Body of pancreas (tissue), 4 donors: ENCODE measurements around the gene CNTNAP5. TPM values are rescaled to one million over a fixed set of nuclear protein-coding genes. Genes with fewer than 3 reads are reported as not detected.

Source experiments
- ATAC-seq: fragments of 150-250 bp; one replicate; pipeline ENCODE4 v1.9.1; 2016
- DNase-seq, 4 donors: peaks; one replicate each; pipeline ENCODE4 v3.0.0-alpha.2; 2019
- H3K27ac ChIP-seq, 4 donors: fragments of 200-600 bp; sonication (generic); 1 replicate in 3 of 4; 2 replicates in 1 of 4; pipeline versions ENCODE4 v1.5.1 to v1.6.1; 2016 to 2019; ENCODE audit warnings: mild to moderate bottlenecking in 1 of 4, mixed read lengths in 1 of 4, moderate library complexity in 1 of 4
- H3K27me3 ChIP-seq, 2 donors: fragments of 200-600 bp; sonication (generic); one replicate each; pipeline ENCODE4 v1.6.0; 2016; ENCODE audit warnings: mild to moderate bottlenecking in 1 of 2
- H3K36me3 ChIP-seq, 2 donors: fragments of 200-600 bp; sonication (generic); replicated peaks in 1 of 2; 2 replicates each; pipeline ENCODE4 v1.5.1; 2016; ENCODE audit warnings: low read depth in 2 of 2; ENCODE audit not compliant: insufficient read depth in 1 of 2
- H3K4me1 ChIP-seq: fragments of 200-600 bp; sonication (generic); one replicate; pipeline ENCODE4 v1.6.0; 2016
- H3K4me3 ChIP-seq, 2 donors: fragments of 200-600 bp; sonication (generic); 1 replicate in 1 of 2; 2 replicates in 1 of 2; pipeline ENCODE4 v1.5.1; 2016 to 2019
- H3K9me3 ChIP-seq, 3 donors: fragments of 200-600 bp; sonication (generic); 1 replicate in 2 of 3; 2 replicates in 1 of 3; pipeline ENCODE4 v1.5.1; 2016
- POLR2A ChIP-seq, 3 donors: fragments of 450-650 bp; IDR thresholded peaks; one replicate each; pipeline ENCODE4 v1.6.1; 2016; ENCODE audit warnings: antibody characterized with exemption in 3 of 3, mild to moderate bottlenecking in 2 of 3
- WGBS, 2 donors: methylation state at CpG; one replicate each; pipeline ENCODE4 v1.1.5; 2017; 5-methylcytosine and 5-hydroxymethylcytosine counted together
- intact Hi-C: fragments of 100-400 bp; cut with DNase I; formaldehyde crosslinking; loops from one replicate; pipeline ENCODE4 v1.15.1; 2023
- total RNA-seq, 2 donors: library from RNA; depleted of rRNA; stranded (reverse); fragments of >200 nt; gene quantifications; one replicate each; pipeline ENCODE4 v1.1.0, GENCODE V29; 2016
- TF ChIP-seq, protein P1 (sequence below), 7 experiments: fragments of 450-650 bp in 4 of 7; fragments of 200-600 bp in 3 of 7; sonication (generic) in 3 of 7; IDR thresholded peaks; one replicate each; pipeline ENCODE4 v1.5.1; 2016 to 2019; ENCODE audit warnings: antibody characterized with exemption in 7 of 7

The CNTNAP5 gene
- total RNA-seq, 2 donors from 2014 or later = 0.26 to 0.33 TPM

DNA sequence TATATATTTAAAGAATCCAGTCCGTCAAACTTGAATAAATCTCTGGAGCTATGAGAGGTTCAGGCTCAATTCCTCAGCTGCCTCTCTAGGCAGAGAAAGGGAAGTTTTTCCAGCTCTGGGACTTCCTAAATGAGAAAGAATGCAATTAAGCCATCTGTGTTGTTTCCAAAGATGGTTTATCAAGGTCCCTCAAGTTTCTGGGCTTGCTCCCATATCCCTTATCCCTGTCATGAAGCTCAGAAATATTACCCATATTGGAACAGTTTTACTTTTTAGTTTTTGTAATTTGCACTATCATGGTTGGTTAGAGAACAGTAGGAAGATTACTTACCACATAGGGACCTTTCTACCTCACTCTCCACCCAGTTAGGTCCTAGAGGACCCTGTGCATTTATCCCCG, 1.4 kb downstream of the CNTNAP5 start:
- Histone ChIP-seq H3K36me3 (no peaks in the 10 kb centered on the region), H3K27ac (no peak overlapping the region), H3K9me3 (no peaks in the 10 kb centered on the region), H3K4me1 (peaks cover 10% of the 10 kb centered on the region), H3K27me3 (peaks cover 0 to 14% of the 10 kb centered on the region in 2 donors), H3K4me3 (no peak overlapping the region)
- WGBS, 2 donors = 70 to 87% methylated on average over 2 of the region's 2 CpGs
- TF ChIP-seq, protein P1, sequence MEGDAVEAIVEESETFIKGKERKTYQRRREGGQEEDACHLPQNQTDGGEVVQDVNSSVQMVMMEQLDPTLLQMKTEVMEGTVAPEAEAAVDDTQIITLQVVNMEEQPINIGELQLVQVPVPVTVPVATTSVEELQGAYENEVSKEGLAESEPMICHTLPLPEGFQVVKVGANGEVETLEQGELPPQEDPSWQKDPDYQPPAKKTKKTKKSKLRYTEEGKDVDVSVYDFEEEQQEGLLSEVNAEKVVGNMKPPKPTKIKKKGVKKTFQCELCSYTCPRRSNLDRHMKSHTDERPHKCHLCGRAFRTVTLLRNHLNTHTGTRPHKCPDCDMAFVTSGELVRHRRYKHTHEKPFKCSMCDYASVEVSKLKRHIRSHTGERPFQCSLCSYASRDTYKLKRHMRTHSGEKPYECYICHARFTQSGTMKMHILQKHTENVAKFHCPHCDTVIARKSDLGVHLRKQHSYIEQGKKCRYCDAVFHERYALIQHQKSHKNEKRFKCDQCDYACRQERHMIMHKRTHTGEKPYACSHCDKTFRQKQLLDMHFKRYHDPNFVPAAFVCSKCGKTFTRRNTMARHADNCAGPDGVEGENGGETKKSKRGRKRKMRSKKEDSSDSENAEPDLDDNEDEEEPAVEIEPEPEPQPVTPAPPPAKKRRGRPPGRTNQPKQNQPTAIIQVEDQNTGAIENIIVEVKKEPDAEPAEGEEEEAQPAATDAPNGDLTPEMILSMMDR (IDR thresholded peaks at IDR 0.05) = no peak
- TF ChIP-seq POLR2A (IDR thresholded peaks at IDR 0.05) = no peak
- DNase-seq (no peak), ATAC-seq (no peak)
- intact Hi-C loops = no loop called here

DNA sequence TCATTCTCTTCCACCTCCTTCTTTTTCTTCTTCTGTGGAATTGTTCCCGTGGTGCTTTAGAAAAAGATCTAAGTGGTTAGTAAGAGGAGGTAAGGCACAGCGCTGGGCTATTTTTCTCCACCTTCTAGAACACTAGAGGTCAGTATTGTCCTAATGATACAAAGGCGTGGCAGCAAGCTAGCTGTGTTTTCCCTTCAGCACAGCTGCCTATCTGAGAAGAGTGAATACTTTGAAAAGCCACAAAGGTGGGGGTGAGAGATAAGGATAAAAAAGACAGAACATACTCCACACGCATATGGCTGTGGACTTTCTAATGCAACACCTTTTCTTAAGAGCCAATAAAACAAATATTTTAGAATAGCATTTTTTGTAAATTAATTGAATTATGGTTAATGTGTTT, 2.1 kb downstream of the CNTNAP5 start:
- no peaks in the 10 kb centered on the region for H3K9me3 ChIP-seq
- TF ChIP-seq, protein P1 (IDR thresholded peaks at IDR 0.05) = peak; percentile 8 to 63 (median 58)
- no peak for TF ChIP-seq POLR2A (IDR thresholded peaks at IDR 0.05)
- no peak overlapping the region for H3K4me3 ChIP-seq
- peak; percentile 67 for ATAC-seq
- WGBS, 2 donors = 1% methylated on average over 4 of the region's 4 CpGs
- peaks cover 0 to 14% of the 10 kb centered on the region in 2 donors for H3K27me3 ChIP-seq
- peak; percentile 21 to 43 (median 37) for DNase-seq
- no peaks in the 10 kb centered on the region for H3K36me3 ChIP-seq
- intact Hi-C loops = no loop called here
- H3K4me1 ChIP-seq = peaks cover 10% of the 10 kb centered on the region
- no peak overlapping the region for H3K27ac ChIP-seq

DNA sequence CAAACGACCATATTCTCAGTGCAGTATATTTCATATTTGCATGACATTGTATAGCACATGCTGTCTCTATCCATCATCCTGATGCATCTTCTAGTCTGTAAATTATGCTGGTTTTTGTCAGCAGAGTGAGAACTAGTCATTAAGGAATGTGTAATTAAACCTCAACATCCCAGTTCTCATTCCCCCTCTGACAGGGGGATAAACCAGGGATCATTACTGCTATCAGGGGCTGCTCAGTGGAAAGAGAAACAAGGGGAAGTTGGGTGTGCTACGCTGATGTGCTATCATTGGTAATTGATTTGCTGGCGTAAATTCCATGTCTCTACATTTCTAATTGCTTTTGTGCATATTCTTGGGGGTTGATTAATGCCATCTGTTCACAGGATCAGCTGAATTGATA, 7.7 kb downstream of the CNTNAP5 start:
- no peaks in the 10 kb centered on the region for H3K9me3 ChIP-seq
- H3K4me3 ChIP-seq = no peak overlapping the region
- no peaks in the 10 kb centered on the region for H3K4me1 ChIP-seq
- TF ChIP-seq, protein P1 (IDR thresholded peaks at IDR 0.05) = no peak
- no peak for TF ChIP-seq POLR2A (IDR thresholded peaks at IDR 0.05)
- no peaks in the 10 kb centered on the region for H3K36me3 ChIP-seq
- no peak overlapping the region for H3K27ac ChIP-seq
- ATAC-seq = no peak
- intact Hi-C loops = no loop called here
- no peaks in the 10 kb centered on the region for H3K27me3 ChIP-seq
- 29 to 31% methylated on average over 3 of the region's 3 CpGs for WGBS, 2 donors
- no peak for DNase-seq

DNA sequence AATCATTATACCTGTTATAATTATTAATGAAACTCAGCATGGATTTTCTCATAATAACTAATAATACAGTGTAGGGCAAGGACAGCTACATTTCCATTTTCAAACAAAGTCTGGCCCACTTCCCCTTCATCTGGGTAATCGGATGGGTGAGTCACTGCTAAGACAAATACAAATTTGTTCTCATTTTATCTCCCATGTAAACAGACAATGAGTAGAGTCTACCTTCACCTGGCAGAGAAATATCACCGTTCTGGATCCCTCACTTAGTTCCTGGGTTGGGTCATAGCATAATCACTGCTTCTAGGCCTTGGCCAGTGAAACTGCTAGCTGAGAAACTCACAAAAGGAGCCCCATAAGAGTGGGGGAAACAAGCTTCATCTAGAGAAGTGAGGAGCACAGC, 9.2 kb downstream of the CNTNAP5 start:
- TF ChIP-seq, protein P1 (IDR thresholded peaks at IDR 0.05) = no peak
- no peak for TF ChIP-seq POLR2A (IDR thresholded peaks at IDR 0.05)
- DNase-seq (no peak), ATAC-seq (no peak)
- 24 to 29% methylated on average over 2 of the region's 2 CpGs for WGBS, 2 donors
- H3K27me3 ChIP-seq = no peaks in the 10 kb centered on the region
- H3K4me3 ChIP-seq = no peak overlapping the region
- intact Hi-C loops = no loop called here
- H3K27ac ChIP-seq = no peak overlapping the region
- H3K36me3 ChIP-seq = no peaks in the 10 kb centered on the region
- H3K4me1 ChIP-seq = no peaks in the 10 kb centered on the region
- no peaks in the 10 kb centered on the region for H3K9me3 ChIP-seq

DNA sequence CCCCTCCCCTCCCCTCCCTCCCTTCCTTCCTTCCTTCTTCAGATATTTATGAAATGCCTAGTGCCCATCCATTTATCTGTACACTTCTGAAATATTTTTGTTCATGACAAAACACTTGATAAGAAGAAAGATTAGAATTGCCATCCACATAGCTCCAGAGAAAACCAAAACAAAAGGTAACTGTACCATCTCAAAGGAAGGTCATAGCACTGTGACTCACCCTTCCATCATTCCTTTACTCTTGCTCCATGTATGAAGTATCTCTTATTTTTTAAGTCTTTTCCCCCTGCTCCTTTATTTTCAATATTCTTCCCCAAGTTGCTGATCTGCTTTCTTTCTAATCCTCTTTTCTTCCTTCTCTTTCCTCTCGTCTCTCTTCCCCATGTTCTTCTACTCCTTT, 9.9 kb downstream of the CNTNAP5 start:
- intact Hi-C loops = no loop called here
- no peaks in the 10 kb centered on the region for H3K4me1 ChIP-seq
- ATAC-seq = no peak
- TF ChIP-seq POLR2A (IDR thresholded peaks at IDR 0.05) = no peak
- TF ChIP-seq, protein P1 (IDR thresholded peaks at IDR 0.05) = no peak
- H3K9me3 ChIP-seq = no peaks in the 10 kb centered on the region
- H3K36me3 ChIP-seq = no peaks in the 10 kb centered on the region
- 64 to 67% methylated on average over 1 of the region's 1 CpG for WGBS, 2 donors
- no peaks in the 10 kb centered on the region for H3K27me3 ChIP-seq
- DNase-seq = no peak
- H3K4me3 ChIP-seq = no peak overlapping the region
- H3K27ac ChIP-seq = no peak overlapping the region
